Activated T-helper 17 cell treated with anti-CD3 and anti-CD28 coated beads, Interleukin-2, amount 50 U/mL, for 72 hours (primary cell): ENCODE measurements around the gene CLUH. TPM values are rescaled to one million over a fixed set of nuclear protein-coding genes. Genes with fewer than 3 reads are reported as not detected.
"Not testable (repeated sequence)": the region's sequence is repeated elsewhere in the genome, so short reads cannot be mapped to it uniquely, and the experiment has no call there.

Experiments
- ATAC-seq: fragments of 150-1000 bp; cut with Tn5 transposase; replicated peaks from 2 replicates; pipeline ENCODE4 v1.10.0; 2021; ENCODE audit warnings: mild to moderate bottlenecking, moderate library complexity
- H3K27ac Mint-ChIP-seq: one replicate; pipeline ENCODE4 v1.8.0; 2022; ENCODE audit warnings: mixed read lengths
- H3K27me3 Mint-ChIP-seq: one replicate; pipeline ENCODE4 v1.8.0; 2022; ENCODE audit warnings: mixed read lengths
- H3K36me3 Mint-ChIP-seq: one replicate; pipeline ENCODE4 v1.8.0; 2022; ENCODE audit warnings: low read depth, mild to moderate bottlenecking, mixed read lengths
- H3K4me1 Mint-ChIP-seq: one replicate; pipeline ENCODE4 v1.8.0; 2022; ENCODE audit warnings: mixed read lengths
- H3K4me3 Mint-ChIP-seq: one replicate; pipeline ENCODE4 v1.8.0; 2022; ENCODE audit warnings: mild to moderate bottlenecking, mixed read lengths
- H3K9me3 Mint-ChIP-seq: one replicate; pipeline ENCODE4 v1.8.0; 2022; ENCODE audit warnings: mixed read lengths
- total RNA-seq, 2 donors: library from RNA; stranded (reverse); gene quantifications; one replicate each; pipeline ENCODE4 v1.2.3, GENCODE V29; 2022

The CLUH gene
- total RNA-seq, 2 donors from 2014 or later, result 49.5 to 122 TPM

DNA sequence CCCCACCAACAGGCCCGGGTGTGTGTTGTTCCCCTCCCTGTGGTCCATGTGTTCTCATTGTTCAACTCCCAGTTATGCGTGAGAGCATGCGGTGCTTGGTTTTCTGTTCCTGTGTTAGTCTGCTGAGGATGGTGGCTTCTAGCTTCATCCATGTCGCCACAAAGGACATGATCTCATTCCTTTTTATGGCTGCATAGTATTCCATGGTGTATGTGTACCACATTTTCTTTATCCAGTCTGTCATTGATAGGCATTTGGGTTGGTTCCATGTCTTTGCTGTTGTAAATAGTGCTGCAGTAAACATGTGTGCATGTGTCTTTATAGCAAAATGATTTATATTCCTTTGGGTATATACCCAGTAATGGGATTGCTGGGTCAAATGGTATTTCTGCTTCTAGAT lies 51.2 kb downstream of the CLUH start:
- Mint-ChIP-seq H3K4me1 (peaks cover 24% of the 10 kb centered on the region), H3K27ac (peak overlapping the region; percentile 78), H3K4me3 (peak overlapping the region; percentile 20), H3K36me3 (peaks cover 71% of the 10 kb centered on the region)
- H3K27me3 Mint-ChIP-seq, ATAC-seq, H3K9me3 Mint-ChIP-seq: not testable (repeated sequence)

DNA sequence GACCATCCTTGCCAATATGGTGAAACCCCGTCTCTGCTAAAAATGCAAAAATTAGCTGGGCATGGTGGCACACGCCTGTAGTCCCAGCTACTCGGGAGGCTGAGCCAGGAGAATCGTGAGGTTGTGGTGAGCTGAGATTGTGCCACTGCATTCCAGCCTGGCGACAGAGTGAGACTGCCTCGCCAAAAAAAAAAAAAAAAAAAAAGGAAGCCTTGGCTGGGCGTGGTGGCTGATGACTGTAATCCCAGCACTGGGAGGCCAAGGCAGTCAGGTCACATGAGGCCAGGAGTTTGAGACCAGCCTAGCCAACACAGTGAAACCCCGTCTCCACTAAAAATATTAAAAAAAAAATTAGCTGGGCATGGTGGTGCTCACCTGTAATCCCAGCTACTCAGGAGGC lies 52.2 kb downstream of the CLUH start:
- H3K4me3 Mint-ChIP-seq, ATAC-seq, H3K27me3 Mint-ChIP-seq, H3K27ac Mint-ChIP-seq, H3K9me3 Mint-ChIP-seq: not testable (repeated sequence)
- Mint-ChIP-seq H3K36me3 (peaks cover 69% of the 10 kb centered on the region), H3K4me1 (peaks cover 28% of the 10 kb centered on the region)

DNA sequence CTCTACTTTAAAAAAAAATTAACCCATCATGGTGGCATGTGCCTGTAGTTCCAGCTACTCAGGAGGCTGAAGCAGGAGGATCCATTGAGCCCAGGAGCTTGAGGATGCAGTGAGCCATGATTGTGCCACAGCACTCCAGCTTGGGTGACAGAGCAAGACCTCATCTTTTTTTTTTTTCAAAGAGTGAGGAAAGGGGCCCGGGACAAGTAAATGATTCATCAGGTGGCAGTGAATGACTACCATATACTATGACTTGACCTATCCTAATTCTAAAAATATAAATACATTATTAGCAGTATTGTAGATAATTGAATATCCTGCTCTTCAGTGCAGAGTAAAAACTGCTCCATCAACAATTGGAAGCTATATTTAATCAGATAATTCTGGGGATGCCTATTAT lies 55.3 kb downstream of the CLUH start:
- Mint-ChIP-seq H3K36me3 (peaks cover 63% of the 10 kb centered on the region), H3K4me1 (peaks cover 24% of the 10 kb centered on the region), H3K27ac (no peak overlapping the region), H3K9me3 (no peaks in the 10 kb centered on the region), H3K27me3 (no peaks in the 10 kb centered on the region), H3K4me3 (no peak overlapping the region)
- peak; percentile 69 for ATAC-seq

DNA sequence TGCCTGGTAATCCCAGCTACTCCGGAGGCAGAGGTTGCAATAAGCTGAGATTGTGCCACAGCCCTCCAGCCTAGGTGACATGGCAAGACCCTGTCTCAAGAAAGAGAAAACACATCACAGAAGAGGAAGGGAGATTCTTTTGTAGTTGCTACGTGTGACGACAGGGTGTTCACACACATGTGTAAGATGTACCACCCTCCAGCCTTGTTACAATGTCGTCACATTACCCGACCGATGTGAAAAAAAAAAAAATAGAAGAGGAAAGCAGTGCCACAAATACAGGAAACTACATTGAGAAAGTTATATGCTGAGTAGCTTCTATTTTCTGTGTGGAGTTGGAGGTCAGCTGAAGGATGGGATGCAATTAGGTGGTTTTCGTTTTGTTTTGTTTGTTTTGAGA lies 56.0 kb downstream of the CLUH start:
- Mint-ChIP-seq H3K4me1 (peaks cover 20% of the 10 kb centered on the region), H3K4me3 (no peak overlapping the region), H3K9me3 (no peaks in the 10 kb centered on the region), H3K27me3 (no peaks in the 10 kb centered on the region), H3K36me3 (peaks cover 70% of the 10 kb centered on the region), H3K27ac (peak overlapping the region; percentile 56)
- no peak for ATAC-seq

DNA sequence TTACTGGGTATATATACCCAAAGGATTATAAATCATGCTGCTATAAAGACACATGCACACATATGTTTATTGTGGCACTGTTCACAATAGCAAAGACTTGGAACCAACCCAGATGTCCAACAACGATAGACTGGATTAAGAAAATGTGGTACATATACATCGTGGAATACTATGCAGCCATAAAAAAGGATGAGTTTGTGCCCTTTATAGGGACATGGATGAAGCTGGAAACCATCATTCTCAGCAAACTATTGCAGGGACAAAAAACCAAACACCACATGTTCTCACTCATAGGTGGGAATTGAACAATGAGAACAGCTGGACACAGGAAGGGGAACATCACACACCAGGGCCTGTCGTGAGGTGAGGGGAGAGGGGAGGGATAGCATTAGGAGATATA lies 58.7 kb downstream of the CLUH start:
- not testable (repeated sequence) for ATAC-seq, H3K4me3 Mint-ChIP-seq, H3K27ac Mint-ChIP-seq, H3K27me3 Mint-ChIP-seq, H3K9me3 Mint-ChIP-seq
- peaks cover 12% of the 10 kb centered on the region for H3K4me1 Mint-ChIP-seq
- H3K36me3 Mint-ChIP-seq, result peaks cover 84% of the 10 kb centered on the region

DNA sequence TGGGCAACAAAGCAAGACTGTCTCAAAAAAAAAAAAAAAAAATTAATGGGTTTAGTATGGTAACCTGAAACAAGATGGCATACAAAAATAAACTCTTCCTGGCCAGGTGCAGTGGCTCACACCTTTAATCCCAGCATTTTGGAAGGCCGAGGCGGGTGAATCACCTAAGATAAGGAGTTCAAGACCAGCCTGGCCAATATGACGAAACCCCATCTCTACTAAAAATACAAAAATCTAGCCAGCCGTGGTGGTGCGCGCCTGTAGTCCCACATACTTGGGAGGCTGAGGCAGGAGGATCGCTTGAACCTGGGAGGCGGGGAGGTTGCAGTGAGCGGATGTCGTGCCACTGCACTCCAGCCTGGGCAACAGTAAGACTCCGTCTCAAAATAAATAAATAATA lies 62.4 kb downstream of the CLUH start:
- ATAC-seq, result no peak
- Mint-ChIP-seq H3K27me3 (no peaks in the 10 kb centered on the region), H3K9me3 (no peaks in the 10 kb centered on the region), H3K27ac (no peak overlapping the region), H3K4me1 (peaks cover 7% of the 10 kb centered on the region), H3K36me3 (peaks cover 84% of the 10 kb centered on the region), H3K4me3 (no peak overlapping the region)

DNA sequence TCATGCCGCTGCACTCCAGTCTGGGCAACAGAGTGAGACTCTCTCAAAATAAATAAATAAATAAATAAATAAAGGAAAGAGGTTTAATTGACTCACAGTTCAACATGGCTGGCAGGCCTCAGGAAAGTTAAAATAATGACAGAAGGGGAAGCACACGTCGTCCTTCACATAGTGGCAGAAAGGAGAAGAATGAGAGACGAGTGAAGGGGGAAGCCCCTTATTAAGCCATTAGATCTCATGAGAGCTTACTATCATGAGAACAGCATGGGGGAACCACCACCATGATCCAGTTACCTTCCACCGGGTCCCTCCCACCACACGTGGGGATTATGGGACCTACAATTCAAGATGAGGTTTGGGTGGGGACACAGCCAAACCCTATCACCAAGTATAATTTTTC lies 63.6 kb downstream of the CLUH start:
- no peak for ATAC-seq
- no peaks in the 10 kb centered on the region for H3K27me3 Mint-ChIP-seq
- peaks cover 90% of the 10 kb centered on the region for H3K36me3 Mint-ChIP-seq
- no peaks in the 10 kb centered on the region for H3K9me3 Mint-ChIP-seq
- no peak overlapping the region for H3K27ac Mint-ChIP-seq
- H3K4me3 Mint-ChIP-seq, result no peak overlapping the region
- H3K4me1 Mint-ChIP-seq, result peaks cover 7% of the 10 kb centered on the region

DNA sequence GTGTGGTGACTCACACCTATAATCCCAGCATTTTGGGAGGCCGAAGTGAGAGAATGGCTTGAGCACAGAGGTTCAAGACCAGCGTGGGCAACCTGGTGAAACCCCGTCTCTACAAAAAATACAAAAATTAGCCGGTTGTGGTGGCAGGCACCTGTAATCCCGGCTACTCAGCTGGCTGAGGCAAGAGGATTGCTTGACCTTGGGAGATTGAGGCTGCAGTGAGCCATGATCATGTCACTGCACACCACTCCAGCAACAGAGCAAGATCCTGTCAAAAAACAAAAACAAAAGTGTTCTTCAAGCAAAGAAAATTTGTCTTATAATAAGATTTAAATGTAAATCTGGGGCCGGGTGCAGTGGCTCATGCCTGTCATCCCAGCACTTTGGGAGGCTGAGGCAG lies 66.6 kb downstream of the CLUH start:
- Mint-ChIP-seq H3K27ac (no peak overlapping the region), H3K36me3 (peaks cover 90% of the 10 kb centered on the region), H3K4me1 (peaks cover 4% of the 10 kb centered on the region), H3K9me3 (no peaks in the 10 kb centered on the region), H3K27me3 (no peaks in the 10 kb centered on the region), H3K4me3 (no peak overlapping the region)
- no peak for ATAC-seq

Other genes with a start within 250 kb of the CLUH start
- 10 to 100 TPM; 35.8 to 49.9 TPM for gene METTL16, start 199.9 kb downstream of the CLUH start, total RNA-seq
- gene PAFAH1B1, start 118.1 kb downstream of the CLUH start, total RNA-seq, result 100 to 1,000 TPM; 168 to 182 TPM
- gene CCDC92B, start 37.9 kb upstream of the CLUH start, total RNA-seq, result under 1 TPM in 1 of 2 donors, not detected in 1; 0.11 TPM
- 1 to 10 TPM in 1 of 2 donors, under 1 TPM in 1; 0.77 to 1.6 TPM for gene RAP1GAP2, start 84.7 kb upstream of the CLUH start, total RNA-seq